ENCODE results near the gene DMAP1.
"Not testable (repeated sequence)": the region's sequence is repeated elsewhere in the genome, so short reads cannot be mapped to it uniquely, and the experiment has no call there.

The DMAP1 gene, protein sequence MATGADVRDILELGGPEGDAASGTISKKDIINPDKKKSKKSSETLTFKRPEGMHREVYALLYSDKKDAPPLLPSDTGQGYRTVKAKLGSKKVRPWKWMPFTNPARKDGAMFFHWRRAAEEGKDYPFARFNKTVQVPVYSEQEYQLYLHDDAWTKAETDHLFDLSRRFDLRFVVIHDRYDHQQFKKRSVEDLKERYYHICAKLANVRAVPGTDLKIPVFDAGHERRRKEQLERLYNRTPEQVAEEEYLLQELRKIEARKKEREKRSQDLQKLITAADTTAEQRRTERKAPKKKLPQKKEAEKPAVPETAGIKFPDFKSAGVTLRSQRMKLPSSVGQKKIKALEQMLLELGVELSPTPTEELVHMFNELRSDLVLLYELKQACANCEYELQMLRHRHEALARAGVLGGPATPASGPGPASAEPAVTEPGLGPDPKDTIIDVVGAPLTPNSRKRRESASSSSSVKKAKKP

DNA sequence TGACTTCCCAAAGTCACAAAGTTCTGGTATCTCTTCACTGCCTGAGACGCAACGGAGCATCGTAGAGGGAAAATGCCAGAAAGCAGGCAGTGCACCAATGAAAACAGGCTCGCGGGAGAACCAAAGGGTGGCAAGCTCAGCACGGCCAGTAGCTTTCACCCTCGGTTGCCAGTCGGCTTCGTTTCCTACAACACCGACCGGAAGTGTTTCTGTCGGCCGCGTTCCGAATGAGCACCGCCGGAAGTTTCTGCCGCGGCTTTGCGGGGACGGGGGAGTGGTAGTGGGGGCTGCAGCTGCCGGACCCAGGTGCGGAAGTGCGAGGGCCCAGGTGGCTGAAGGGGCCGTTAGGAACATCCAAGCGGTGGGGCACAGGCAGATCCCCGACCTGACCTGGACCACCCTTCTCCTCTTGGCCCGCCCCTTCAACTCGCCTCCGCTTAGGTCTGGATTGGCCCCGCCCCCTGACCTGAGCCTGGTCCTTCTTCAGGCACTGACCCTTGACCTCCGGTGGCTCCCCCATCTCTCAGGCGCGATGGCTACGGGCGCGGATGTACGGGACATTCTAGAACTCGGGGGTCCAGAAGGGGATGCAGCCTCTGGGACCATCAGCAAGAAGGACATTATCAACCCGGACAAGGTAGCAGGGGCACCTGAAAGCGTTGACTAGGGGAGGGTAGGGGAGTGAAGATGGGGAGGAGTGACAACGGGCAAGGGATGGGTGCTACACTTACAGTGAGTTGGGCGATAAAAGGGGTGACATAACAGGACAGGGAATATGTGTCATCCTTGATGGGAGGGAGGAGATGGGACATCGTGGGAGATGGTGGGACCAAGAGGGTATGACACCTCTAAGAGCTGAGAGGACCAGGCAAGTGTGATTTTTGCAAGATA, at the start of gene DMAP1:
Gene DMAP1, plus strand, starts transcription at position 250 of the 891 bp plus-strand sequence. Its CDS starts 283 bp downstream, at position 533.
- peak; percentile 68 for DNase-seq (ENCODE audit: low read depth)

DNA sequence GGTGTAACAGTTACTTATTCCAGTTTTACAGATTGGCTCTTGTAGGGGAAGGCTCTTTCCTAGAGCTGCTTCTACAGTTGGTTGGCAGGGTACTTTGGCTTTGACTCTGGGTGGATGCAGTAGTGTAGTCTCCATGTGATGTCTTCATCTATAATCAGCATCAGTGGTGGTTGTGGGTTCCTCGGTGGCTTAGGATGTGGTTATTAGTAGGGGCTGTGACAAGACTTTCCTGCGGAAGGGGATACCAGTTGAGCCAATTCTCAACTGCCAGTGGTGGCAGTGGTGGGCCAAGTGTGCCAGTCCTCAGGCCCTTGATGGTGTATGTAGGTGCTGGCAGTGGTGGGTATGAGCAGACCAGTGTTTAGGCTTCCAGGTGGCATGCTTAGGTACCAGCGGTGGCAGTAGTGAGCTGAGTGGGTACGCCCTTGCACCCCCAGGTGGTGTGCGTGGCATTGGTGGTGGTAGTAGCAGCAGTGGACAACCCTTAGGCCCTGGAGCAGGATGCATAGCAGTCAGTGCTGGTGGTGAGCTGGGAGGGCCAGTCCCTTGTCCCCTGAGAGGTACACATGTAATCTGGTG, 44.7 kb upstream of the DMAP1 start:
- no peak for DNase-seq (ENCODE audit: low read depth)

DNA sequence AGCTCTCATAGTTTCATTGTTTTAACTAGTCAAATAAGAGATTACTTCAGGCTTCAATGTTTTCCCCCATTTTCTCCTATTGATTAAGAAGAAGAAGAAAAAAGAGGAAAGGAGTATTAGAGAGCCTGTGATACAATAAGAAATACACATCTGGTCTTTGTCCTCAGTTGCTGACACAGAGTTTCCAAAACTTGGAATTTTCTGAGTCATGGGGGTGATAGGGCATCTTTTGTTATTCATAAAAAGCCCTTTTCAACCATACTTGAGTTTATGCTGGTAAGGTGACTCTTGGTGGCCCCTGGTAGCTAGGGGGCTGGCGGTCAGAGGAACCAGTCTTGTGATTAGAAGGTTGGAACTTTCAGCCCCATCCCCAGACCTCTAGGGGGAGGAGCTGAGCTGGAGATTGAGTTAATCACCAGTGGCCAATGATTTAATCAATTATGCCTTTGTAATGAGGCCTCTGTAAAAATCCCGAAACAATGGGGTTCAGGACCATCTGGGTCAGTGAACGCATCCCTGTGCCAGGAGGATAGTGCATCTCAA, 42.9 kb upstream of the DMAP1 start:
- DNase-seq (ENCODE audit: low read depth), result no peak

DNA sequence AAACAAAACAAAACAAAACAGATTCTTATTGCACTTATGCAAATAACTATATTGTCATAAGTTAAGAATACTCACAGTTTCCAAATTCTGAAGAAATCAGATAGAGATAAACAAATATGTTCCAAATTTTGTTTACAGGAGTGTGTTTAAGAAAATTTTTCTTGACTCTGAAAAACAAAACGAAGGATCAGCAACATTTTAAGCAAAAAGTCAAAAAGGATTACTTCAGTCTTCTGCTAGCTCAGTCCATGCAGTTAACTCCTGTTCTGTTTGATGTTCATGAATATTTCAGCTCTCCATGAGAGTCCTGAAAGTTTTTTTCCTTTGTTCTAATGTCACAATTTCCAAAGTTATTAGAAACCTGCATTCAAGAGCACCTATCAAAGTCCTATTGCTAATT, 38.6 kb upstream of the DMAP1 start:
- DNase-seq (ENCODE audit: low read depth), result no peak

DNA sequence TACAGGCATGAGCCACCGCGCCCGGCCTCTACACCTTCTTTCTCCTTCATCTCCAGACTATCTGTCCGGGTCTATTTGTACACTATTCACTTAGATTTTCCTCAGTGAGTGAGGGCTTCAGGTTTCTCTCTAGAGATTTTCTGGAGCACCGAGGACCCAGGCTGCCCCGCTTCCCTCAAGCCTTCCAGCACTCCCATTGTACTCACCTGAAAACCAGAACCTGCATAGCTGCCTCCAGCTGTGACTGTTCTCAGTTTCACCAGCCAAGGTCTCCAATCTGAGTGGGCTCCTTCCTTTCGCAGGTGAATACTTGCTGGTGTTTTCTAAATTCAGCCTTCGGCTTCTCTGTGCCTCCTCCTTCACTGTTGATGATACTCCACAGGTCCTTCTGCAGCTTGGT, 12.9 kb upstream of the DMAP1 start:
- DNase-seq (ENCODE audit: low read depth), result no peak

DNA sequence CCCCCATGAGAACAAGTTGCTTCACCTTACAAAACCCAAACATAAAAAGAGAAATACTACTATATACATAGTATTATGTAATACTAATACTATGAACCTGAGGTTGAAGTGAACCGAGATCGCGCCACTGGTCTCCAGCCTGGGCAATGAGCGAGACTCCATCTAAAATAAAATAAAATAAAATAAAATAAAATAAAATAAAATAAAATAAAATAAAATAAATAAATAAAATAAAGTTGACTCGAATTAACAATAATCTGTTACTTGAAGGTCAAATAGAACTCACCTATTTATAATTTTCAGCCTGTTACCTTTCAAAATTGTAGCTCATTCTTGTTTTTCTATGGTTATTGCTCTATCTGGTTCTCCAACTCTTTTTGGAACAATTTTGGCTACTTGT, 6.7 kb upstream of the DMAP1 start:
- not testable (repeated sequence) for DNase-seq (ENCODE audit: low read depth)

DNA sequence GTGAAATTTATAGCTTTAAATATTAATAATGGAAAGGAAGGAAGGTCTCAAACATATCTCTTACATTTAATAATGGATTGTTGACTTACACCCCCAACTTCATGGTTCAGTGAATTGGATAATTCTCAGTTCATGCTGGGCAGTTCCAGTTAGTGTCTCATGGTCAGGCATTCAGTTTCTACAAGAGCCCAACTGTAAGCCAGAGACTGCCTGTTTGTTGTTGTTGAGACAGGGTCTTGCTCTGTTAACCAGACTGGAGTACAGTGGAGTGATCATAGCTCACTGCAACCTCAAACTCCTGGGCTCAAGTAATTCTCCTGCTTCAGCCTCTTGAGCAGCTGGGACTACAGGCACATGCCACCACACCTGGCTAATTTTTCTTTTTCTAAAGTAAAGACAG, 5.0 kb upstream of the DMAP1 start:
- no peak for DNase-seq (ENCODE audit: low read depth)

DNA sequence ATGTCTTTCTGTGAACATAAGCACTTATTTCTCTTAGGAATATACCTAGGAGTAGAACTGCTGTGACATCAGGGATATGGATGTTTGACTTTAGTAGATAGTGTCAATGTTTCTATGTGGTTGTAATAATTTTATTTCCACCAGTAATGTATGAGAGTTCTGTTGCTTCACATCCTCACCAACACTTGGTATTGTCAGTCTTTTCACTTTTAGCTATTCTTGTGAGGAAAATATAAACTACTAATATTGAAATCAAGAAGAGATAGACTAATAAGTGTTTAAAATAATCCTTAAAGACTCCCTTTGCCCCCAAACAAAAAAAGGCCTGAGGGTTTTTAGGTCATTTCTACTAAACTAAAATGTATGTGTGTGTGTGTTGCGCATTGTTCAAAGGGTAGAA, 2.7 kb upstream of the DMAP1 start:
- DNase-seq (ENCODE audit: low read depth), result no peak

DNA sequence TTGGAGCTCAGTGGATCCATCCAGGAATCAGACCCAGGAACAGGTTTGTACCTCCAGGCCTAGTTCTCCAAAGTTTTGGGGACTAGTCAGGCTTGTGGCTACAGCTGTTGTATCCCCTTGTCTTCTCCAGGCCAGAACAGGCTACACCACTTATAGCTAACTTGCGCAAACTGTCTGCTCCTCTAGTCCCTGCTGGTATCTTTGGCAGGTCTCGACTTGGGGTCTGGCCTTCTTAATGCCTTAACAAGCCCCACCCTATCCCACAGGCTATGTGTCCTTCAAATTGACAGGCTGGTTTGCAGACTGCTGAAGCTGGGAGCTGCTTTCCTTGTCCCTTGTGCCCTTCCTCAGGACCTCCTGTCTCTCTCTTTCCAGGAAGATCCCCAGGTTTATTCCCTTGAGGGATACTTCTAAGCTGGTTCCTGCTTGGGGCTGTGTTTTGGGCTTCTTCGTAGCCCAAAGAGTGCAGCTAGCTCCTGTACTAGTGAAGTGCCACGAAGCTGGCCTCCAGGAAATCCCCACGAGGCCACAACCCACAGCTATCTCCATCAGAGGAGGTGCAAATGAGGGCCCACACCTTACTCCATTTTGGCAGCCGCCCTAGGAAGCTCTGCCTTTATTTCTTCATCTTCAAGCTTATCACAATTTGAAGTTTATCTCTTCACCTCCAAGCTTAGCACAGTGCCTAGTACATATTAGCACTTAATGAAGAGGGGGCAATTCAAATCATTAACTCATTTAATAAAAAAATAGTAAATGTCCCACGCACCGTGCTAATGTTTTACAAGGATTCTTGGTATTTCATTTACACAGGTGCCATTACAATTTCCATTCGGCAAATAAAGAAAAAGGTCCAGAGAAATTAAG, 683 bp upstream of the DMAP1 start:
- no peak for DNase-seq (ENCODE audit: low read depth)

DNA sequence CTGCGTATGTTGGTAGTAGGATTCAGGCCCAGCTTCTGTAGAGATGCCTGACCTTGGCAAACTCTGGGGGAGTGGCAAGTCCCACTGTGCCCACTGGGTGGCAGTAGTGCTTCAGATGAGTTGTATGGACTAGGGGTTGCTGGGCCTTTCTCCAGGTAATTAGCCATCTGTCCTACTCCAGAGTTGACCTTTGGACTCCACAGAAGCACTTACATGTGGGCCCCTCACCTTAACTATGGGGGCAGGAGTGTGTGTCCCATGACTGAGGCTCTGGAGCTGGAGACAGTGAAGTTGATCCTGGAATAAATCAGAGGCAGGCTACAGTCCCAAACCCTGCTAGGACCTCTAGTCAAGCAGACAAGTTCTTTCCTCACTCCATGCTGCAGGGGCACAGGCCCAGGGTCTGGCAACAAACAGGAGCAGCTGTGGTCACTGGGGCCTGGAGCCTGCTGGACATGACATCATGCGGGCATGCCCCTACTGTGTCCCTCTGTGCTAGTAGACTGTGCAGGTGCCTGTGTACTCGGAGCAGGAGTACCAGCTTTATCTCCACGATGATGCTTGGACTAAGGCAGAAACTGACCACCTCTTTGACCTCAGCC, 4.6 kb downstream of the DMAP1 start:
- DNase-seq (ENCODE audit: low read depth), result peak; percentile 35

DNA sequence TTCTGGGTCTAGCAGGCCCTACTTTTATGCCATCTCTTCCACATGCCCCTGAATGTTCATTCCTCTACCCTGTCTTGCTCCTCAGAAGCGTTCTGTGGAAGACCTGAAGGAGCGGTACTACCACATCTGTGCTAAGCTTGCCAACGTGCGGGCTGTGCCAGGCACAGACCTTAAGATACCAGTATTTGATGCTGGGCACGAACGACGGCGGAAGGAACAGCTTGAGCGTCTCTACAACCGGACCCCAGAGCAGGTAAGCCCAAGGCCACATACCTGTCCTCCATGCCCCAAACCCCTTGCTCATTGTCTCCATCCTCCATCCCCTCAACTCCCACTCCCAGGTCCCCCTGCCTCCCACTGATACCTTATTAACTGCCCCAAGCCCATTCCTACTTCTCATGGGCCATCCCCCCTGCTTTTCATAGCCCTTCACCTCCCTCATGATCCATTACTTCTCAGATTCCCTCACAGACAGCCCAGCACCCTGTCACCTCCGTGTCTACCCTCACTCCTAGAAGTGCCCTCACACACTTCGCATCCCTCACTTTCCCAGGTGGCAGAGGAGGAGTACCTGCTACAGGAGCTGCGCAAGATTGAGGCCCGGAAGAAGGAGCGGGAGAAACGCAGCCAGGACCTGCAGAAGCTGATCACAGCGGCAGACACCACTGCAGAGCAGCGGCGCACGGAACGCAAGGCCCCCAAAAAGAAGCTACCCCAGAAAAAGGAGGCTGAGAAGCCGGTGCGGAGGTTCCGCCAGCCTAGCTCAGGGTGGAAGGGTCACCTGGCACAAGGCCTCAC, 5.4 kb downstream of the DMAP1 start:
- no peak for DNase-seq (ENCODE audit: low read depth)

DNA sequence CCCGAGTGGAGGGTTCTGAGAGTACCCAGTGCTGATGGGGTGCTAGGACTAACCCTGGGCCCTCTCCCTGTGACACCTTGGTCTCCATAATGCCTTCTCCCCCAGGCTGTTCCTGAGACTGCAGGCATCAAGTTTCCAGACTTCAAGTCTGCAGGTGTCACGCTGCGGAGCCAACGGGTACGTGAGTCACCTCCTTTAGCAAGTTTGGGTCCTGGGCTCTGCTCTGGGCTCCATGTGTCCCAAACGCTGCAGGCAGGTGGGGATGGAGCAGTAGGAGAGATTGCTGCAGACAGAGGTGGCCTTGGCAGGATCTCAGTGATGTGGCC, 6.0 kb downstream of the DMAP1 start:
- no peak for DNase-seq (ENCODE audit: low read depth)

DNA sequence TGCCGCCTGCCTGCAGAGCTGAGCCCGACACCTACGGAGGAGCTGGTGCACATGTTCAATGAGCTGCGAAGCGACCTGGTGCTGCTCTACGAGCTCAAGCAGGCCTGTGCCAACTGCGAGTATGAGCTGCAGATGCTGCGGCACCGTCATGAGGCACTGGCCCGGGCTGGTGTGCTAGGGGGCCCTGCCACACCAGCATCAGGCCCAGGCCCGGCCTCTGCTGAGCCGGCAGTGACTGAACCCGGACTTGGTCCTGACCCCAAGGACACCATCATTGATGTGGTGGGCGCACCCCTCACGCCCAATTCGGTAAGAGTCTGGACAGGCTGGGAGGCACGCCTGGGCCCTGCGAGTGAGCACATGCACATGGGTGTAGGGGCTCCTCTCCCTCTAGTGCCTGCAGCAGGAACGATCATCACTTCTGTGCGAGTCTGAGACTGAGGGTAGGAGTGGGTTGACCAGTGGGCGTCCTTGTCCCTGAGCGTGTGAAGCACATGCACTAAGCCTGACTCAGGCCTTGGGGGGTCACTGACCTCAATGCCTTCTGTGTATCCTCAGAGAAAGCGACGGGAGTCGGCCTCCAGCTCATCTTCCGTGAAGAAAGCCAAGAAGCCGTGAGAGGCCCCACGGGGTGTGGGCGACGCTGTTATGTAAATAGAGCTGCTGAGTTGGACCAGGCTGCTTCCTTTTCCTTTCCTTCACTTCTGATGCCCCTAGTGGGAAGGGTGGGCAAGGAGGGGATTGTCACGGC, 6.9 kb downstream of the DMAP1 start:
- no peak for DNase-seq (ENCODE audit: low read depth)

DNA sequence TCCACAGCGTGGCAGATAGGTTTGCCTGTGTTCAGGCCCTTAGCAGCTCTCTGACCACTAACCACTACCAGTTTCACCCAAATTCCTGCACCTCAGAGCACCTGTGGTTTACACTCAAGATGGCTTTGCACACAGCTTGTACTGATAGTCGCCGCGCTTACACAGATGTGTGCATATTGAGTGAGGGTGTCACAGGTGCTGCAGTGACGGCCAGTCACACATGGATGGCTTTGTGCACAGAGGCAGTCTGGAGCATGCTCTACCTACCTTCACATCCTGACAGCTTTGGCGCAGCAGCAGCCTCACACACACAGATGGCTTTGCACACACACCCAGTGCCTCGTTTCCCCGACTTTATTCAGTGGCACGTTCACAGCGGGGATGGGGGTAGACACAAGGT, 7.5 kb downstream of the DMAP1 start:
- DNase-seq (ENCODE audit: low read depth), result no peak

DNA sequence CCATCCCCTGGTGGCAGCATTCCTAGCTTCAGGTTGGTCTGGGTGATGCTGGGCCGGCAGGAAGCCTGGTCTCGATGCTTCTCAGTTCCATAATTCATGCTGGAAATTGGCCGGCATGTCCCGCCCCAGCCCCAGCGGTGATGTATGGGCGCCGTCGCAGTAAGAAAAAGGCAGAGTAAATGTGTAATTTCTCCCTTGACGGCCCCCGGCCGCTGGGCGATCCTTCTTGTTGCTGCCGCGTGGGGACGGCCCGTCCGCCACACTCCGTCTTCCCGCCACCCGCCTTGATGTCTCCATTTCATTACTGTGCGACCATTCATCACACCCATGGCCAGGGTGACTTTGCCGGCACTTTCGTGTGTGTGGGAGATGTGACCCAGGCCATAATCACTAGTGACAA, 8.5 kb downstream of the DMAP1 start:
- DNase-seq (ENCODE audit: low read depth), result no peak

DNA sequence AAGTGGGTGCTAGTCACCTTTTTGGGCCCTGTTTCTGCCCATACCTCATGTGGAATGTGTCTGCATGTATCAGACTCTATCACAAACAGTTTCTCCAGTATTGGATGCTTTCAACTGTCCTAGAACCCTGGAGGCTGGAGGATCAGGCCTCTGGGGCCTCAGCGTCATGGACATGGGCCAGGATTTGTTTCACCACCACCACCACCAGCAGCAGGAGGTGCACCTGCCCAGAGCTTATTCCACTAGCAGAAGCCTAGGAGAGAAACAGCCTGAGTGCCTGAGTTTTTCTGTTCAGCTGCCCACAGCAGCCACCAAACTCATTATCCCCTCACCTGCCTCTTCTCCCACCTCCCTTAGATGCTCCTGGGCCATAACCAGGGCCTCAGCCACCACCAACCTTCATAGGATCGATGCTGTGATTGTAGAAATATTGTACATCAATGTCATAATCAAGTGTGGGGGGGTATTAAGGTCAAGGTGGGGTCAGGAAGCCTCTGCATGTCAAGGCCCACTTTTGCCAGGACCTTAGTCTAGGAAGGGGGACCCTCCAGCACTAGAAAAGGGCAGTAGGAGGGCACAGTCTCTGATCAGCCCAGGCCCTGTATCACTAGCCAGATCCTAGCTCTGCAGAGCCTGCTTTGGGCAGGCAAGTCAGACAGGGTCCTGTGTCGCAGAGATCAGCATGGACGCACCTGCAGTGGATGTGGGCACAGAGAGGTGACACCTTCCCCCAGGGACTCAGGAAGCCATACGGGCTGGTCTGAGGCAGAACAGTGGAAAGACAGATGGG, 9.3 kb downstream of the DMAP1 start:
- no peak for DNase-seq (ENCODE audit: low read depth)

DNA sequence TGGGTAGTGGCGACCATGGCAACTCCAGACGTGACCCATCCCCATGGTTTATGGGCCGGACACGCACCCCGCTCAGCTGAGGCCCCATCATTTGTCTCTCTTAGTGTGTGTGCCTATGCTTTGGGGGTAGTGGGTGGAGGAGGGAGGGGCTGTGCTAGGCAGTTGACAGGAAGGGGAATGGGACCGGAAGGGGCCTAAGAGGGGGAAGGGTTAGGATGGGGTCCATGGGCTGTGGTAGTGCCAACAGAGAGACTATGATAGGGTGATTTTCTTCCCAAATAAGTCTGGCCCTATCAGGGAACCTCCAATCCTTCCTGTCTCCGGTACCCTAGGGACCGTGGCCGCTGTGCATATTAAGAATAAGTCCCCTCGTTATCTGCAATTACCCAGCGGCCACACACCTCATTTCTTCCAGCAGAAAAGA, 9.9 kb downstream of the DMAP1 start:
- no peak for DNase-seq (ENCODE audit: low read depth)

DNA sequence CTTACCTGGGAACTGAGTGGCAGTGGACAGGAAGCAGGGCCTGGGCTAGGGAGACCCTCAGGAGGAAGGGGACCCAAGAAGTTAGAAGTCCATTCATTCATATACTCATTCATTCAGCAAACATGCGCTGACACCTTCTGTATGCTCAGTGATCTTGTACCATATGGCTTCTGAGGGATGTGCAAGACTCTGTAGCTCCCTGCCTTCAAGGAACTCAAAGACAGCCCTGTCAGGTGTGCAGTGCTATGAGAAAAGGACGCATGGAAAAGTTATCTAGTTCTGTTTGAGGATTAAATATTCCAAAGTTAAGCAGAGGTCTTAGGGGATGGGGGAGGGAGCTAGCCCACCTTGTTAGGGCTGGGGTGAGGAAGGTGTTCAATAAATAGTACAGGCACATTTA, 12.5 kb downstream of the DMAP1 start:
- DNase-seq (ENCODE audit: low read depth), result no peak

DNA sequence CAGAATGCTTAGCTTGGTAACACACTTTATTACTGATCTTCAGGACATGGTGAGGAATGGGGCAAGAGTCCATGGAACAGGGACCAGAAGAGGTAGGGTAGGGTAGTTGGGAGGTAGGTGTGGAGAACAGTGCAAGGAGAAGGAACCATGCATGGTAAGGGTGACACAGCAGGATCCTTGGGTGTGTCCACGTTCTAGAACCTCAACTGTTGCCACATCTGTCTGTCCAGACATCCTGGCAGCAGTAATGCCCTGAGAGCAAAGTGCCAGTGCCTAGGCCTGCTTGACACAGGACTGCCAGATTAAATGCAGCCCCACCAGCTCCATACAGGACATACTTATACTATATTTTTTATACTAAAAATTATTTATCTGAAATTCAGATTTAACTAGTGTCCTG, 13.9 kb downstream of the DMAP1 start:
- DNase-seq (ENCODE audit: low read depth), result no peak

Data from stimulated activated CD8-positive, alpha-beta memory T cell treated with anti-CD3 and anti-CD28 coated beads, Interleukin-12 subunit alpha, Interleukin-12 subunit beta, amount 100 ng/mL, for 4 hours (primary cell).